ENCODE measurements around the gene ZFP36L2. TPM values are rescaled to one million over a fixed set of nuclear protein-coding genes. Genes with fewer than 3 reads are reported as not detected.

Gene ZFP36L2
- total and polyA plus RNA-seq, 2 donors (not counting 3 experiments of a cell fraction or from before 2014, with no cell fraction given), result 14.5 to 75.9 TPM

- Histone ChIP-seq H3K9me1 (replicated peaks; ENCODE audit: control insufficient read depth, extremely low read depth, insufficient read depth, low read length) (no peaks in the 10 kb centered on the region), H3K79me2 (ENCODE audit: control insufficient read depth, insufficient read depth, low read length) (no peaks in the 10 kb centered on the region), H3K9ac (replicated peaks; ENCODE audit: extremely low read depth, insufficient read depth, low read length) (no peak overlapping the region), H3K36me3 (ENCODE audit: control insufficient read depth in 2 of 2, extremely low read depth in 1 of 2, insufficient read depth in 2 of 2, low read length in 2 of 2) (no peaks in the 10 kb centered on the region), H3K4me3 (replicated peaks in 1 of 3; ENCODE audit: insufficient read depth in 1 of 3, low read depth in 1 of 3, low read length in 3 of 3) (no peak overlapping the region), H3K4me1 (ENCODE audit: control insufficient read depth, extremely low read depth, insufficient read depth, low read length) (no peaks in the 10 kb centered on the region), H3K27ac (ENCODE audit: insufficient read depth, low read depth, low read length) (no peak overlapping the region), H3K4me2 (ENCODE audit: insufficient read depth, low read length) (no peak overlapping the region), H3K9me3 (replicated peaks; ENCODE audit: control insufficient read depth, insufficient read depth, low read length) (no peaks in the 10 kb centered on the region), H3K27me3 (ENCODE audit: control insufficient read depth in 2 of 2, insufficient read depth in 2 of 2, low read length in 2 of 2) (no peaks in the 10 kb centered on the region), H2AFZ (ENCODE audit: low read depth, low read length) (no peak overlapping the region), H4K20me1 (replicated peaks; ENCODE audit: control insufficient read depth, extremely low read depth, insufficient read depth, low read length) (no peaks in the 10 kb centered on the region)
- FAIRE-seq, result no peak
- ChIA-PET POLR2A (no interaction called here), CTCF (no interaction called here)
- intact Hi-C loops (cut with micrococcal nuclease), result no loop called here
- dilution Hi-C loops (cut with MboI; ENCODE audit: extremely low pct_ligation_motif_present, low sequenced_read_pairs), result no loop called here
- DNase-seq (ENCODE audit: low read depth, low spot score), result no peak
- TF ChIP-seq, protein P1, sequence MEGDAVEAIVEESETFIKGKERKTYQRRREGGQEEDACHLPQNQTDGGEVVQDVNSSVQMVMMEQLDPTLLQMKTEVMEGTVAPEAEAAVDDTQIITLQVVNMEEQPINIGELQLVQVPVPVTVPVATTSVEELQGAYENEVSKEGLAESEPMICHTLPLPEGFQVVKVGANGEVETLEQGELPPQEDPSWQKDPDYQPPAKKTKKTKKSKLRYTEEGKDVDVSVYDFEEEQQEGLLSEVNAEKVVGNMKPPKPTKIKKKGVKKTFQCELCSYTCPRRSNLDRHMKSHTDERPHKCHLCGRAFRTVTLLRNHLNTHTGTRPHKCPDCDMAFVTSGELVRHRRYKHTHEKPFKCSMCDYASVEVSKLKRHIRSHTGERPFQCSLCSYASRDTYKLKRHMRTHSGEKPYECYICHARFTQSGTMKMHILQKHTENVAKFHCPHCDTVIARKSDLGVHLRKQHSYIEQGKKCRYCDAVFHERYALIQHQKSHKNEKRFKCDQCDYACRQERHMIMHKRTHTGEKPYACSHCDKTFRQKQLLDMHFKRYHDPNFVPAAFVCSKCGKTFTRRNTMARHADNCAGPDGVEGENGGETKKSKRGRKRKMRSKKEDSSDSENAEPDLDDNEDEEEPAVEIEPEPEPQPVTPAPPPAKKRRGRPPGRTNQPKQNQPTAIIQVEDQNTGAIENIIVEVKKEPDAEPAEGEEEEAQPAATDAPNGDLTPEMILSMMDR (IDR thresholded peaks at IDR 0.05; ENCODE audit: extremely low read depth in 1 of 2, insufficient read depth in 1 of 2, low read depth in 1 of 2, low read length in 2 of 2), result no peak
- no peak for TF ChIP-seq EZH2 (IDR thresholded peaks at IDR 0.05; ENCODE audit: borderline replicate concordance, low read depth, low read length, severe bottlenecking)
- no TSS peak for BruUV-seq (replicated peaks)
These were observed 17.1 kb downstream of the ZFP36L2 start for GRCh38 chr2:43209204-43209717.

DNA sequence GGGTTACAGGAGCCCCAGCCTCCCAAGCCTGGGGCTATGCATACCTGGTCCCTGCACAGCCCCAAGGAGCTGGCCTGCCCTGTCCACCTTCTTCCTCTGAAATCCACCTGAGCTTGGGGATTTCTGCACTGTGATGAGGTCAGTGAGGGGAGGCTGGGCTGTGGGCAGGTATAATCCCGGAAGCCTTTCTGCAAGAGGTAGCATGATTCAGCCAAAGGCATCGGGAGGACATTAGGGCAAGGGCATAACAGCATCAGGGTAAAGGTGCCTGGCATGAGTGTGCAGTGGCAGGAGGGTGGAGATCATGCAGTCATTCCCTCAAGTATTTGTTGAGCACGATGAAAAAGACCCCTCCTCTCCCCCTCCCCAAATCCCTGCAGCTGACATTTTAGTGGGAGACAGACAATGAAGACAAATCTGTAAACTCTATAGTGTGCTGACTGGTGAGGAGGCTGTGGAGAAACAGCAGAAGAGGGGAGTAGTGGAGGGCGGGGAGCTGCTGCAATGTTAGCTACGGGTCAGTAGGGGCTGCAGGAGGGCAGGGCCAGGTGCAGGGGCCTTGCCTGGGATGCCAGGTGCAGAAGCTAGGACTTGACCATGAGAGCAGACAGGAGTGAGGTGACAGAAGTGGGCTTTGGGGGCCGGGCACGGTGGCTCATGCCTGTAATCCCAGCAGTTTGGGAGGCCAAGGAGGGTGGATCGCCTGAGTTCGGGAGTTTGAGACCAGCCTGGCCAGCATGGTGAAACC, 18.7 kb downstream of the ZFP36L2 start:
- no peaks in the 10 kb centered on the region for H3K4me1 ChIP-seq (ENCODE audit: control insufficient read depth, extremely low read depth, insufficient read depth, low read length)
- H3K79me2 ChIP-seq (ENCODE audit: control insufficient read depth, insufficient read depth, low read length), result no peaks in the 10 kb centered on the region
- no peak overlapping the region for H3K4me3 ChIP-seq (replicated peaks in 1 of 3; ENCODE audit: insufficient read depth in 1 of 3, low read depth in 1 of 3, low read length in 3 of 3)
- H3K4me2 ChIP-seq (ENCODE audit: insufficient read depth, low read length), result no peak overlapping the region
- no peak overlapping the region for H3K9ac ChIP-seq (replicated peaks; ENCODE audit: extremely low read depth, insufficient read depth, low read length)
- dilution Hi-C loops (cut with MboI; ENCODE audit: extremely low pct_ligation_motif_present, low sequenced_read_pairs), result no loop called here
- POLR2A ChIA-PET, result no interaction called here
- H3K36me3 ChIP-seq (ENCODE audit: control insufficient read depth in 2 of 2, extremely low read depth in 1 of 2, insufficient read depth in 2 of 2, low read length in 2 of 2), result no peaks in the 10 kb centered on the region
- no TSS peak for BruUV-seq (replicated peaks)
- H3K9me3 ChIP-seq (replicated peaks; ENCODE audit: control insufficient read depth, insufficient read depth, low read length), result no peaks in the 10 kb centered on the region
- H3K27me3 ChIP-seq (ENCODE audit: control insufficient read depth in 2 of 2, insufficient read depth in 2 of 2, low read length in 2 of 2), result no peaks in the 10 kb centered on the region
- no peak for DNase-seq (ENCODE audit: low read depth, low spot score)
- no peak overlapping the region for H3K27ac ChIP-seq (ENCODE audit: insufficient read depth, low read depth, low read length)
- TF ChIP-seq, protein P1 (IDR thresholded peaks at IDR 0.05; ENCODE audit: extremely low read depth in 1 of 2, insufficient read depth in 1 of 2, low read depth in 1 of 2, low read length in 2 of 2), result no peak
- TF ChIP-seq POLR2A (IDR thresholded peaks at IDR 0.05; ENCODE audit: low read depth, low read length), result no peak
- no peak for TF ChIP-seq JUN (IDR thresholded peaks at IDR 0.05; ENCODE audit: borderline replicate concordance, insufficient read depth, insufficient read length, low read depth)
- TF ChIP-seq EZH2 (IDR thresholded peaks at IDR 0.05; ENCODE audit: borderline replicate concordance, low read depth, low read length, severe bottlenecking), result no peak
- TF ChIP-seq MAX (IDR thresholded peaks at IDR 0.05; ENCODE audit: insufficient read depth, insufficient read length), result no peak
- TF ChIP-seq POLR2AphosphoS5 (IDR thresholded peaks at IDR 0.05; ENCODE audit: insufficient read depth, low read depth, low read length), result no peak
- TF ChIP-seq FOS (IDR thresholded peaks at IDR 0.05; ENCODE audit: borderline replicate concordance, insufficient read depth, low read length), result no peak
- TF ChIP-seq GATA2 (IDR thresholded peaks at IDR 0.05; ENCODE audit: insufficient read depth, insufficient read length, low read depth, low read length), result no peak
- no peak for TF ChIP-seq MYC (IDR thresholded peaks at IDR 0.05; ENCODE audit: low read depth, low read length)
- H3K9me1 ChIP-seq (replicated peaks; ENCODE audit: control insufficient read depth, extremely low read depth, insufficient read depth, low read length), result no peaks in the 10 kb centered on the region
- no peak for FAIRE-seq
- intact Hi-C loops (cut with micrococcal nuclease), result no loop called here
- H2AFZ ChIP-seq (ENCODE audit: low read depth, low read length), result no peak overlapping the region
- no peaks in the 10 kb centered on the region for H4K20me1 ChIP-seq (replicated peaks; ENCODE audit: control insufficient read depth, extremely low read depth, insufficient read depth, low read length)
- CTCF ChIA-PET, result no interaction called here
